GM23338 (cell line): ENCODE results near the gene GRAMD1B. TPM values are rescaled to one million over a fixed set of nuclear protein-coding genes. Genes with fewer than 3 reads are reported as not detected.

Experiments
- ATAC-seq: fragments of 200-7000 bp; cut with Tn5 transposase; 3 replicates; pipeline ENCODE4 v1.9.1; 2020
- DNase-seq: peaks from one replicate; pipeline ENCODE4 v3.0.0-alpha.2; 2015; ENCODE audit warnings: low spot score
- H2AFZ ChIP-seq: fragments of 200-600 bp; sonication (generic); 2 replicates; pipeline ENCODE4 v1.8.0; 2016; ENCODE audit warnings: antibody characterized with exemption, mild to moderate bottlenecking, moderate library complexity
- H3F3A ChIP-seq: fragments of 200-600 bp; sonication (generic); replicated peaks from 2 replicates; pipeline ENCODE4 v1.8.0; 2017; ENCODE audit warnings: antibody characterized with exemption, mixed run types, low read depth
- H3K27ac ChIP-seq: fragments of 200-600 bp; sonication (generic); 2 replicates; pipeline ENCODE4 v1.6.1; 2016; ENCODE audit warnings: low read depth
- H3K27me3 ChIP-seq: fragments of 200-600 bp; sonication (generic); 2 replicates; pipeline ENCODE4 v1.8.0; 2016; ENCODE audit warnings: mild to moderate bottlenecking, mixed run types, moderate library complexity; ENCODE audit not compliant: insufficient read depth
- H3K36me3 ChIP-seq: fragments of 200-600 bp; sonication (generic); 2 replicates; pipeline ENCODE4 v1.8.0; 2016; ENCODE audit warnings: mild to moderate bottlenecking; ENCODE audit not compliant: insufficient read depth
- H3K4me1 ChIP-seq: fragments of 200-600 bp; sonication (generic); 2 replicates; pipeline ENCODE4 v1.8.0; 2016; ENCODE audit warnings: mild to moderate bottlenecking, moderate library complexity; ENCODE audit not compliant: insufficient read depth
- H3K4me2 ChIP-seq: fragments of 200-600 bp; sonication (generic); 2 replicates; pipeline ENCODE4 v1.7.1; 2017; ENCODE audit warnings: mixed run types
- H3K4me3 ChIP-seq: fragments of 200-600 bp; sonication (generic); 2 replicates; pipeline ENCODE4 v1.6.1; 2016; ENCODE audit warnings: mixed run types
- H3K79me2 ChIP-seq: fragments of 200-600 bp; sonication (generic); replicated peaks from 2 replicates; pipeline ENCODE4 v1.8.0; 2017; ENCODE audit warnings: mild to moderate bottlenecking; ENCODE audit not compliant: insufficient read depth
- H3K9me2 ChIP-seq: fragments of 200-600 bp; sonication (generic); 2 replicates; pipeline ENCODE4 v1.8.0; 2017; ENCODE audit not compliant: insufficient read depth
- H4K20me1 ChIP-seq: fragments of 200-600 bp; sonication (generic); replicated peaks from 2 replicates; pipeline ENCODE4 v1.8.0; 2017; ENCODE audit warnings: mild to moderate bottlenecking; ENCODE audit not compliant: insufficient read depth
- H3K27ac Mint-ChIP-seq: 2 replicates; pipeline ENCODE4 v1.8.0; 2020; ENCODE audit warnings: inconsistent platforms, mild to moderate bottlenecking, moderate library complexity, mixed read lengths
- H3K27me3 Mint-ChIP-seq: 3 replicates; pipeline ENCODE4 v1.8.0; 2022; ENCODE audit warnings: low read depth, mild to moderate bottlenecking, moderate library complexity, mixed read lengths, inconsistent platforms; ENCODE audit not compliant: insufficient read depth, poor library complexity
- H3K36me3 Mint-ChIP-seq: 3 replicates; pipeline ENCODE4 v1.8.0; 2021; ENCODE audit warnings: low read depth, mild to moderate bottlenecking, inconsistent platforms, moderate library complexity, mixed read lengths
- H3K4me1 Mint-ChIP-seq: 3 replicates; pipeline ENCODE4 v1.8.0; 2020; ENCODE audit warnings: mild to moderate bottlenecking, inconsistent platforms, mixed read lengths
- H3K4me3 Mint-ChIP-seq: 3 replicates; pipeline ENCODE4 v1.8.0; 2021; ENCODE audit warnings: moderate library complexity, mild to moderate bottlenecking, inconsistent platforms, mixed read lengths
- H3K9me3 Mint-ChIP-seq: 3 replicates; pipeline ENCODE4 v1.8.0; 2020; ENCODE audit warnings: moderate library complexity, mild to moderate bottlenecking, inconsistent platforms, mixed read lengths
- CREB1 ChIP-seq: fragments of 250-450 bp; sonication (Bioruptor Pico); IDR thresholded peaks from 2 replicates; pipeline ENCODE4 v1.5.0; 2020; ENCODE audit warnings: low read depth, mild to moderate bottlenecking, moderate library complexity
- CTCF ChIP-seq, 2 experiments: fragments of 200-600 bp in 1 of 2; sonication (generic) in 1 of 2; conservative IDR thresholded peaks; 2 replicates each; pipeline versions ENCODE4 v1.5.1 to v1.6.1; 2016 to 2017; ENCODE audit warnings: antibody characterized with exemption in 2 of 2, low read depth in 2 of 2, mild to moderate bottlenecking in 2 of 2, moderate library complexity in 1 of 2
- ETS1 ChIP-seq: IDR thresholded peaks from 2 replicates; pipeline ENCODE4 v1.6.1; 2016; ENCODE audit warnings: antibody characterized with exemption
- EZH2 ChIP-seq: fragments of 200-600 bp; sonication (generic); IDR thresholded peaks from one replicate; pipeline ENCODE4 v1.8.0; 2017; ENCODE audit warnings: antibody characterized with exemption, mild to moderate bottlenecking, low read depth; ENCODE audit not compliant: unreplicated experiment
- EZH2phosphoT487 ChIP-seq: fragments of 200-600 bp; sonication (generic); IDR thresholded peaks from one replicate; pipeline ENCODE4 v1.8.1; 2018; ENCODE audit warnings: antibody characterized with exemption; ENCODE audit not compliant: unreplicated experiment
- JUNB ChIP-seq: IDR thresholded peaks from one replicate; pipeline ENCODE4 v1.6.1; 2016; ENCODE audit warnings: antibody characterized with exemption; ENCODE audit not compliant: unreplicated experiment
- NANOG ChIP-seq: IDR thresholded peaks from 2 replicates; pipeline ENCODE4 v1.6.1; 2016; ENCODE audit warnings: antibody characterized with exemption, borderline replicate concordance
- POLR2AphosphoS5 ChIP-seq: IDR thresholded peaks from 2 replicates; pipeline ENCODE4 v1.6.1; 2016; ENCODE audit warnings: antibody characterized with exemption, low read depth
- REST ChIP-seq: IDR thresholded peaks from one replicate; pipeline ENCODE4 v1.6.1; 2018; ENCODE audit warnings: antibody characterized with exemption; ENCODE audit not compliant: unreplicated experiment
- STAT1 ChIP-seq: IDR thresholded peaks from one replicate; pipeline ENCODE4 v1.6.1; 2016; ENCODE audit warnings: antibody characterized with exemption; ENCODE audit not compliant: unreplicated experiment
- ZNF114 ChIP-seq: fragments of 250-450 bp; sonication (Bioruptor Pico); IDR thresholded peaks from 2 replicates; pipeline ENCODE4 v1.5.0; 2020; ENCODE audit warnings: mild to moderate bottlenecking, moderate library complexity
- ZNF331 ChIP-seq: fragments of 250-450 bp; sonication (Bioruptor Pico); IDR thresholded peaks from 2 replicates; pipeline ENCODE4 v1.5.0; 2020; ENCODE audit warnings: low read depth, mild to moderate bottlenecking, moderate library complexity
- ZNF462 ChIP-seq: fragments of 250-450 bp; sonication (Bioruptor Pico); IDR thresholded peaks from 2 replicates; pipeline ENCODE4 v1.5.0; 2020; ENCODE audit warnings: mild to moderate bottlenecking, moderate library complexity
- polyA plus RNA-seq: library from polyadenylated mRNA; unstranded; fragments of >200 nt; fragmentation: Nextera tagmentation; extraction: Ambion mirVana; gene quantifications from 2 replicates; pipeline ENCODE4 v1.2.1, GENCODE V29; 2016
- total RNA-seq: library from RNA; depleted of rRNA; stranded (reverse); fragments of >200 nt; shearing (Covaris generic); gene quantifications from 2 replicates; pipeline ENCODE4 v1.2.3, GENCODE V29; 2014

GRAMD1B gene
- total and polyA plus RNA-seq, 2 experiments from 2014 or later = 3.7 to 24.3 TPM

- no peak for TF ChIP-seq ETS1
- no peak for TF ChIP-seq JUNB
- TF ChIP-seq CTCF (conservative IDR thresholded peaks at IDR 0.05; ENCODE audit: low read depth in 2 of 2) = no peak
- TF ChIP-seq EZH2phosphoT487 = no peak
- TF ChIP-seq CREB1 (CRISPR knock-in tag) = no peak
- TF ChIP-seq REST = no peak
- no peak for TF ChIP-seq POLR2AphosphoS5
- no peak for TF ChIP-seq EZH2
- TF ChIP-seq STAT1 = no peak
- TF ChIP-seq NANOG = no peak
- TF ChIP-seq ZNF462 = no peak
- TF ChIP-seq ZNF331 (CRISPR knock-in tag) = no peak
- no peak for TF ChIP-seq ZNF114 (CRISPR knock-in tag)
- peaks cover 6% of the 10 kb centered on the region; the same call in 1 of the 2 replicates for H4K20me1 ChIP-seq
- no peak overlapping the region for H3K27ac ChIP-seq
- Mint-ChIP-seq H3K9me3 (no peaks in the 10 kb centered on the region), H3K4me3 (no peak overlapping the region), H3K4me1 (peaks cover 10% of the 10 kb centered on the region), H3K27ac (no peak overlapping the region), H3K36me3 (no peaks in the 10 kb centered on the region), H3K27me3 (peaks cover 28% of the 10 kb centered on the region)
- no peak for DNase-seq
- H3K36me3 ChIP-seq = no peaks in the 10 kb centered on the region
- no peak for ATAC-seq
- H3K79me2 ChIP-seq = no peaks in the 10 kb centered on the region
- no peak overlapping the region for H3K4me3 ChIP-seq
- peaks cover 32% of the 10 kb centered on the region for H3K27me3 ChIP-seq
- H3K4me2 ChIP-seq = no peak overlapping the region
- H3K9me2 ChIP-seq = no peaks in the 10 kb centered on the region
- no peak overlapping the region for H2AFZ ChIP-seq
- no peaks in the 10 kb centered on the region for H3F3A ChIP-seq
- peaks cover 12% of the 10 kb centered on the region; the same call in 1 of the 2 replicates for H3K4me1 ChIP-seq
Measured at GRCh38 chr11:123650901-123651300, 220.8 kb downstream of the GRAMD1B start.
